ENCODE data around the gene UTP15.

DNA sequence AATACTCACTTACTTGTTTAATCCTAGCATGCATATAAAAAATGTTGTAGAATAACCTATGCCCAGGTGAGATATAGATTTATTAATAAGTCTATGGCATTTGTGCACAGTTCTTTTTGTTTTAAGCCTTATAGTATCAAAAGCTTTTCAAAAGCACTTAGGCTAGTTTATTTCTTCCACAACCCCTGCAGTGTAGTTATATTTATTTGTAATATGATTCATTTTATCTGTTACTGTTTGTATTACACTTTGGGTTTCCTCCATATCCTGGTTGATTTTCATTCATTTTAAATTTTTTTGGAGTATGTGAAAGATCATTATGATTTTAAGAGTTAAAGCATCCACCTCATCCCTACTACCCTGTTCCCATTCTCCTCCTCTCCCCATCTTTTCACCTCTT is 41.7 kb downstream of the UTP15 start:
- TF ChIP-seq CHD2 (IDR thresholded peaks at IDR 0.05; ENCODE audit: borderline replicate concordance, low read depth, low read length), result no peak
- TF ChIP-seq, protein P1, sequence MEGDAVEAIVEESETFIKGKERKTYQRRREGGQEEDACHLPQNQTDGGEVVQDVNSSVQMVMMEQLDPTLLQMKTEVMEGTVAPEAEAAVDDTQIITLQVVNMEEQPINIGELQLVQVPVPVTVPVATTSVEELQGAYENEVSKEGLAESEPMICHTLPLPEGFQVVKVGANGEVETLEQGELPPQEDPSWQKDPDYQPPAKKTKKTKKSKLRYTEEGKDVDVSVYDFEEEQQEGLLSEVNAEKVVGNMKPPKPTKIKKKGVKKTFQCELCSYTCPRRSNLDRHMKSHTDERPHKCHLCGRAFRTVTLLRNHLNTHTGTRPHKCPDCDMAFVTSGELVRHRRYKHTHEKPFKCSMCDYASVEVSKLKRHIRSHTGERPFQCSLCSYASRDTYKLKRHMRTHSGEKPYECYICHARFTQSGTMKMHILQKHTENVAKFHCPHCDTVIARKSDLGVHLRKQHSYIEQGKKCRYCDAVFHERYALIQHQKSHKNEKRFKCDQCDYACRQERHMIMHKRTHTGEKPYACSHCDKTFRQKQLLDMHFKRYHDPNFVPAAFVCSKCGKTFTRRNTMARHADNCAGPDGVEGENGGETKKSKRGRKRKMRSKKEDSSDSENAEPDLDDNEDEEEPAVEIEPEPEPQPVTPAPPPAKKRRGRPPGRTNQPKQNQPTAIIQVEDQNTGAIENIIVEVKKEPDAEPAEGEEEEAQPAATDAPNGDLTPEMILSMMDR (IDR thresholded peaks at IDR 0.05 in 2 of 3, conservative IDR thresholded peaks at IDR 0.05 in 1 of 3; ENCODE audit: control insufficient read depth in 2 of 3, extremely low read depth in 1 of 3, insufficient read depth in 1 of 3, low read depth in 3 of 3, low read length in 3 of 3), result no peak
- TF ChIP-seq EP300 (IDR thresholded peaks at IDR 0.05; ENCODE audit: borderline replicate concordance in 1 of 2, control insufficient read depth in 1 of 2, low read depth in 2 of 2, low read length in 2 of 2), result no peak
- TF ChIP-seq FOXM1 (IDR thresholded peaks at IDR 0.05; ENCODE audit: low read depth, low read length), result no peak
- TF ChIP-seq, protein P2, sequence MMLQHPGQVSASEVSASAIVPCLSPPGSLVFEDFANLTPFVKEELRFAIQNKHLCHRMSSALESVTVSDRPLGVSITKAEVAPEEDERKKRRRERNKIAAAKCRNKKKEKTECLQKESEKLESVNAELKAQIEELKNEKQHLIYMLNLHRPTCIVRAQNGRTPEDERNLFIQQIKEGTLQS (IDR thresholded peaks at IDR 0.05; ENCODE audit: borderline replicate concordance, extremely low read depth, low read depth, low read length), result no peak
- no peak for TF ChIP-seq POLR2A (IDR thresholded peaks at IDR 0.05; ENCODE audit: low read depth, low read length)
- no peak for TF ChIP-seq SRF (IDR thresholded peaks at IDR 0.05; ENCODE audit: low read depth in 2 of 2, low read length in 2 of 2)
- no peak for TF ChIP-seq YY1 (IDR thresholded peaks at IDR 0.05; ENCODE audit: low read depth, low read length)
- no peak for TF ChIP-seq NR2C1 (IDR thresholded peaks at IDR 0.05)
- no peak for TF ChIP-seq BACH1 (IDR thresholded peaks at IDR 0.05; ENCODE audit: borderline replicate concordance)
- TF ChIP-seq TAF1 (IDR thresholded peaks at IDR 0.05; ENCODE audit: borderline replicate concordance, low read depth, low read length), result no peak
- no peak for TF ChIP-seq NFYA (IDR thresholded peaks at IDR 0.05; ENCODE audit: borderline replicate concordance, low read depth, low read length)
- no peak for TF ChIP-seq ZSCAN29 (IDR thresholded peaks at IDR 0.05)

All from GM12878 (cell line).